Tibial artery (tissue), 4 donors: ENCODE results near the gene BACH2.

ENCODE experiments used
- DNase-seq, 2 donors: peaks; one replicate each; pipeline ENCODE4 v3.0.0-alpha.2; 2019
- H3K27ac ChIP-seq, 2 donors: fragments of 200-600 bp; sonication (generic) in 1 of 2; 1 replicate in 1 of 2; 2 replicates in 1 of 2; pipeline ENCODE4 v1.5.1; 2018 to 2019; ENCODE audit warnings: mild to moderate bottlenecking in 1 of 2
- H3K27me3 ChIP-seq, 2 donors: fragments of 200-600 bp; sonication (generic) in 1 of 2; one replicate each; pipeline versions ENCODE4 v1.5.1 to v1.6.0; 2016 to 2019
- H3K36me3 ChIP-seq, 3 donors: fragments of 200-600 bp; sonication (generic) in 2 of 3; one replicate each; pipeline ENCODE4 v1.5.1; 2016 to 2019; ENCODE audit warnings: mild to moderate bottlenecking in 2 of 3
- H3K4me1 ChIP-seq, 4 donors: fragments of 200-600 bp; sonication (generic) in 2 of 4; 1 replicate in 3 of 4; 2 replicates in 1 of 4; pipeline ENCODE4 v1.5.1; 2016 to 2019
- H3K4me3 ChIP-seq, 2 donors: fragments of 200-600 bp; sonication (generic) in 1 of 2; 1 replicate in 1 of 2; 2 replicates in 1 of 2; pipeline ENCODE4 v1.5.1; 2018 to 2019; ENCODE audit warnings: mild to moderate bottlenecking in 2 of 2
- H3K9me3 ChIP-seq, 3 donors: fragments of 200-600 bp; sonication (generic) in 1 of 3; one replicate each; pipeline ENCODE4 v1.5.1; 2016 to 2019
- intact Hi-C: fragments of 100-400 bp; cut with DNase I; formaldehyde crosslinking; loops from one replicate; pipeline ENCODE4 v1.15.0; 2023; ENCODE audit warnings: low total_unique reads
- TF ChIP-seq, protein P1 (sequence below), 2 experiments: fragments of 200-600 bp in 1 of 2; fragments of 450-650 bp in 1 of 2; IDR thresholded peaks; one replicate each; pipeline ENCODE4 v1.5.1; 2017 to 2019; ENCODE audit warnings: antibody characterized with exemption in 2 of 2, mild to moderate bottlenecking in 1 of 2, moderate library complexity in 1 of 2

BACH2 gene

DNA sequence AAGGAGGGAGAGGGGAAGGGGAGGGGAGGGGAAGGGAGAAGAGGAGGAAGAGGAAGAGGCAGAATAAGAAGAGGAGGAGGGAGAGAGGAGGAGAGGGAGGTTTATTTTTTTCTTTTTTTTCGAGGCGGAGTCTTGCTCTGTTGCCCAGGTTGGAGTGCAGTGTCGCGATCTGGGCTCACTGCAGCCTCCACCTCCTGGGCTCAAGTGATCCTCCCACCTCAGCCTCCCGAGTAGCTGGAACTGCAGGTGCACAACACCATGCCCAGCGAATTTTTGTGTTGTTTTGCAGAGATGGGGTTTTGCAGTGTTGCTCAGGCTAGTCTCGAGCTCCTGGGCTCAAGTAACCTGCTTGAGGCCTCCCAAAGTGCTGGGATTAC lies 408.5 kb downstream of the BACH2 start:
- peaks cover 0 to 23% of the 10 kb centered on the region in 2 donors for H3K27me3 ChIP-seq
- H3K27ac ChIP-seq, result no peak overlapping the region
- H3K36me3 ChIP-seq, result no peaks in the 10 kb centered on the region
- TF ChIP-seq, protein P1, sequence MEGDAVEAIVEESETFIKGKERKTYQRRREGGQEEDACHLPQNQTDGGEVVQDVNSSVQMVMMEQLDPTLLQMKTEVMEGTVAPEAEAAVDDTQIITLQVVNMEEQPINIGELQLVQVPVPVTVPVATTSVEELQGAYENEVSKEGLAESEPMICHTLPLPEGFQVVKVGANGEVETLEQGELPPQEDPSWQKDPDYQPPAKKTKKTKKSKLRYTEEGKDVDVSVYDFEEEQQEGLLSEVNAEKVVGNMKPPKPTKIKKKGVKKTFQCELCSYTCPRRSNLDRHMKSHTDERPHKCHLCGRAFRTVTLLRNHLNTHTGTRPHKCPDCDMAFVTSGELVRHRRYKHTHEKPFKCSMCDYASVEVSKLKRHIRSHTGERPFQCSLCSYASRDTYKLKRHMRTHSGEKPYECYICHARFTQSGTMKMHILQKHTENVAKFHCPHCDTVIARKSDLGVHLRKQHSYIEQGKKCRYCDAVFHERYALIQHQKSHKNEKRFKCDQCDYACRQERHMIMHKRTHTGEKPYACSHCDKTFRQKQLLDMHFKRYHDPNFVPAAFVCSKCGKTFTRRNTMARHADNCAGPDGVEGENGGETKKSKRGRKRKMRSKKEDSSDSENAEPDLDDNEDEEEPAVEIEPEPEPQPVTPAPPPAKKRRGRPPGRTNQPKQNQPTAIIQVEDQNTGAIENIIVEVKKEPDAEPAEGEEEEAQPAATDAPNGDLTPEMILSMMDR (IDR thresholded peaks at IDR 0.05), result no peak
- H3K4me1 ChIP-seq, result no peaks in the 10 kb centered on the region
- H3K9me3 ChIP-seq, result no peaks in the 10 kb centered on the region
- no peak overlapping the region for H3K4me3 ChIP-seq
- intact Hi-C loops, result no loop called here
- DNase-seq, result no peak

DNA sequence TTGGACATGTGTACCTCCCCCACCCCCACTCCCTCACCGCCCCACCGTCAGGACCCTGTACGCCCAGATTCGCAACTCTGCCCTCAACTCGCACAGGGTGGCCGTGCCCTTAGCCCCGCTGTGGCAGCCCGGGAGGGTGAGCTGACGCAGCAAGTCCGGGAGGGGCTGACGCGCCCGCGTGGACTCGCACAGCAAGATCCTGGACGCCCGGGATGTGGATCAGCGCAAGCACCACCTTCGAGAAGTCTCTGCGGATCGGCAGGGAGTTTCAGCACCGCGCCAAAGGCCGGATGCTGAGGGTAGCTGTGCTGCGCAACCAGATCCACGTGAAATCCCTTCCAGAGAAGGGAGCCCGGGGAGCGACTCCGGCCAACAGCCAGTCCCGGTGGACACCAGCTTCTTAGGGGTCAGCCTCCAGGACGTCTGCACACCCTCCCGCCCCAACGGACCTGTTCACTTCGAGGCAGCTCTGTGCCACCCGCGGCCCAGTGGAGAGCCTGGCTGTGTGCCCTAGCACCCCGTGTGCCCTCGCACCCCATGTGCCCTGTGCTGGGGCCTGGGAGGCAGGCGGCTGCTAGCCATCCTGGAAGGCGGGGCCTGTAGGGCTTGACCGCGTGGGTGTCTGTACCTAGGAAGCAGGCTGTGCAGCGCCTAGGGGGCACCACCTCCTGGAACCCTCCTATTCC lies 409.0 kb downstream of the BACH2 start:
- no peak for DNase-seq
- Histone ChIP-seq H3K9me3 (no peaks in the 10 kb centered on the region), H3K27ac (no peak overlapping the region), H3K27me3 (peaks cover 0 to 19% of the 10 kb centered on the region in 2 donors), H3K4me3 (no peak overlapping the region), H3K4me1 (no peaks in the 10 kb centered on the region), H3K36me3 (no peaks in the 10 kb centered on the region)
- TF ChIP-seq, protein P1 (IDR thresholded peaks at IDR 0.05), result no peak
- intact Hi-C loops, result no loop called here

DNA sequence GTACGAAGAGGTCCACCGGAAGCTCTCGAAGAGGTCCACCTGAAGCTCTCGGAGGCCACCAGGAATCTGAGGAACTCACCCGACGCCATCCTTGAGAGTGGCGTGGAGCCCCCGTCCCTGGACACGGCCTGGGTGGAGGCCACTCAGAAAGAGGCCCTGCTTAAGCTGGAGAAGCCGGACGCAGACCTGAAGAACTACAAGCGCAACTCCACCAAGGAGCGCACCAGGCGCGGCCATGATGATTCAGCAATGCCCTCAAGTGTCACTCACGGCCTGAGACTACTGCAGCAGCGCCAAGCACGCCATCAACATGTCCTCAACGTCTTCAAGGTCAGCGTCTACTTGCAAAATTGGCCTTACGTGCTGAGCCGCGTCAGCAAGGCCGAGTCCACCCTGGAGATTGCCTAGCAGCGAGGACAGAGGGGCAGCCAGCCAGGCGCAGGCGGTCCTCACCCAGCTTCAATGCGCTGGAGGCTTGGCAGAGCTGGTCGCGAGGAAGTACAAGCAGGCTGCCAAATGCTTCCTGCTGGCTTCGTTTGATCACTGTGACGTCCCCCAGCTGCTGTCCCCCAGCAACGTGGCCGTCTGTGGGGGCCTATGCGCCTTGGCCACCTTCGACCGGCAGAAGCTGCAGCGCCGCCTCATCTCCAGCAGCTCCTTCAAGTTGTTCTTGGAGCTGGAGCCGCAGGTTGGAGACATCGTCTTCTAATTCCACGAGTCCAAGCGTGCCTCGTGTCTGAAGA lies 410.1 kb downstream of the BACH2 start:
- no peak for DNase-seq
- H3K9me3 ChIP-seq, result no peaks in the 10 kb centered on the region
- intact Hi-C loops, result no loop called here
- H3K36me3 ChIP-seq, result no peaks in the 10 kb centered on the region
- H3K4me3 ChIP-seq, result no peak overlapping the region
- H3K27me3 ChIP-seq, result peaks cover 0 to 13% of the 10 kb centered on the region in 2 donors
- H3K4me1 ChIP-seq, result no peaks in the 10 kb centered on the region
- no peak overlapping the region for H3K27ac ChIP-seq
- TF ChIP-seq, protein P1 (IDR thresholded peaks at IDR 0.05), result no peak
